HG03521 (cell line): ENCODE data around the gene PLEKHA4.
A peak's percentile ranks its signal among the peaks of the same experiment; 100 is the strongest.
"Not testable (repeated sequence)": the region's sequence is repeated elsewhere in the genome, so short reads cannot be mapped to it uniquely, and the experiment has no call there.

Source experiments
- ATAC-seq: cut with Tn5 transposase; IDR thresholded peaks from one replicate; pipeline ENCODE4 v1.9.1; 2021; ENCODE audit warnings: mild to moderate bottlenecking, moderate library complexity; ENCODE audit not compliant: unreplicated experiment

The PLEKHA4 gene

GRCh38 chr19:48804496-48804895 lies 63.9 kb downstream of the PLEKHA4 start:
- ATAC-seq: no peak

DNA sequence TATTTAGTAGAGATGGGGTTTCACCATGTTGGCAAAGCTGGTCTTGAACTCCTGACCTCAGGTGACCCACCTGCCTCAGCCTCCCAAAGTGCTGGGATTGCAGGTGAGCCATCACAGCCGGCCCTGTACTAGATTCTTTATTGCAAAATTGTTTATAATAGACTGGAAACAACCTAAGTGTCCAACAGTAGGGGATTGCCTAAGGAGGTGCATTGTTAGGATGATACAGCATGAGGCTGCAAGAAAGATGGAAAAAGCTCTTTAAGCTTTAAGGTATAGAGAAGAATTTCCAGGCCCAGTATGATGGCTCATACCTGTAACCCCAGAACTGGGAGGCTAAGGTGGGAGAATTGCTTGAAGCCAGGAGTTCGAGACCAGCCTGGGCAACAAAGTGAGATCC lies 65.8 kb downstream of the PLEKHA4 start:
- no peak for ATAC-seq

- ATAC-seq: no peak
Observed at GRCh38 chr19:48799358-48800300, 68.8 kb downstream of the PLEKHA4 start.

GRCh38 chr19:48798937-48799336 lies 69.5 kb downstream of the PLEKHA4 start:
- no peak for ATAC-seq

DNA sequence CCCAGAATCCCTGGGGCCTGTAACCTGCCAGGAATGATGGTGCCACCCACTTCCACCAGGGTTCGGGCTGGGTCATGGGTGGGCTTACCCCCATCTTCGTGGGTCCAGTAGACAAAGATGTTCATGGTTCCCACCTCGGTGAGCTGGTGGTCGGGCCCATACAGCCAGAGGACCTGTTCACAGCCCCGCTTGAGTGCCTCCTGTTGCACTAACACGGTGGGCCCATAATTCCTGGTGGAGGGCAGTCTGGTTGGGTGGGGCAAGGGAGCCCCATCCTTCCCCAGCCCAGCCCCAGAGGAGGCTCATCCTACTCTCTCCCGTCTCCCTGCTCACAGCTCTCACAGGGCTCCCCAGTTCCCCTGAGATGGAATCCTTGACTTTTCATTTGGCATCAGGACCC lies 71.3 kb downstream of the PLEKHA4 start:
- no peak for ATAC-seq

GRCh38 chr19:48796298-48797083 lies 71.9 kb downstream of the PLEKHA4 start:
- no peak for ATAC-seq

DNA sequence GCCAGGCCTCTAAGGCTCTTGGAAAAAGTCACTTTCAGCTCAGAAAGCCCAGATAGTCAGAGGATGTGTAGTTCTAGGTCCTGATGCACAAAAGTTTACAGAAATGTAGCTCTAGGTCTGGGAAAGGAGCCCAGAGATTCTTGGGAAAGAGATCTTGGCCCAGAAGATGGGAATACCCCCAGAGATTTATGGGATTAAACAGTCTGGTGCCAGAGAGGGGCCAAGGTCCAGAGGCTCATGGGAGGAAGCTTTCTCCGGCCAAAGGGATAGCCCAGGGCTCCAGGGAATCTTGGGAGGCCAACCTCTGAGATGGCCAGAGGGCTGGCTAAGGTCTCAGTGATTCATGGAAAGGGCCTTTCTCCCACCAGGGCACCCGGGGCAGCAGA lies 72.7 kb downstream of the PLEKHA4 start:
- no peak for ATAC-seq

DNA sequence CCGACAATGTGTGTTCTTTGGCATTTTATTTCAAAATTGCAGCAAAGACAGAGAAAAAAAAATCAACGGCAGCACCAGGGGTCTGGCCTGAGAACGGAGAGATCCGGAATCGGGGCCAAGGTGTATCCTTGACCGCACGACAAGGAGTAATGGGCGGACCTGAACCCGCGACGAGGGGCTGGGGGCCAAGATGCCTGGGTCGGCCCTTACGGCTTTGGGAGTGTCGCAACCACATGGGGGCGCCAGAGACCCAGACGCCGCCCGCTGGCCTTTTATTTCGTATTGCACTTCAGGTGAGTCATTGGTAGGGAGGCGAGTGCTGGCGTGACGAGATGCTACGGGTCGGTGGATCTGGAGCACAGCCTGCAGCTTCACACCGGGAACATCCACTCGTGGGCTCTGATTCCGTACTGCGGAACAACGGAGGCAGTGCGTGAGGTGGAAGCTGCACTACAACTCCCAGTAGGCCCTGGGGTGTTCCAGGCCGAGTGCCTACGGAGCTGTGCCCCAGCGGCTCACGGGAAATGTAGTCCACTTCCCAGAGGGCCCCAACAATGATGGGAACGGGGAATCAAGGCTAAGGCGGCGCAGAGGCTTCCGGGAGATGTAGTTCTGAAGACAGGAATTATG lies 73.2 kb downstream of the PLEKHA4 start:
- ATAC-seq: peak; percentile 79

DNA sequence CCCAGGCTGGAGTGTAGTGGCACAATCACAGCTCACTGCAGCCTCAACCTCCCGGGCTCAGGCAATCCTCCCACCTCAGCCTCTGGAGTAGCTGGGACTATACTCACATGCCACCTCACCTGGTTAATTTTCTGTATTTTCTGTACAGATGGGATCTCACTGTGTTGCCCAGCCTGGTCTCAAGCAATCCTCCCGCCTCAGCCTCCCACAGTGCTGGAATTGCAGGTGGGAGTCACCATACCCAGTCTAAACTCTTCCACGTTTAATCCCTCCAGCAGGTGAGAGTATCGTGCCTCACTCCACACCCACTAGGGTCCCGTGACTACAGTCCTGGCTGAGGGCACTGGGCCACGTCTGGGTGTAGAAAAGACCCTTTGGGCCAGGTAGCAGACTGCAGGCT lies 74.1 kb downstream of the PLEKHA4 start:
- no peak for ATAC-seq

DNA sequence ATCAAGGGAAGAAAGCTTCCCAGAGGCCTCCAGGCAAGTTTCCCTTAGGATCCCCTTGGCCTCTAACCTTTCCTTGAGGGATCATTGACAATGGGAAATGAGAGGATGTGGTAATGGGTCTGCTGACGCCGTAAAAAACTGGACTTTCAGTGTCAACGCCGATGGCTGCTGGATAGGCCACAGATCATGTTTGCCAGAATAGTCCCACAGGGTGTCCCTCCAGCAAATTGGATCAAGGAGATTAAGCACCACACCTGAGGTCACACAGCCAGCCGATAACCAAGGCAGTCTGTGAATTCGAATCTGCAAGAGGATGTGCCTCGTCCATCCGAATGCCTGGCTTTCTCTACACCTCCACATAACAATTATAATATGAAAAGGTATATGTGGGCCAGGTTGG lies 75.1 kb downstream of the PLEKHA4 start:
- no peak for ATAC-seq

- ATAC-seq: not testable (repeated sequence)
Observed at GRCh38 chr19:48787331-48787730, 81.1 kb downstream of the PLEKHA4 start.
